Parietal lobe (tissue), 2 donors: ENCODE data around the gene DUSP12. TPM values are rescaled to one million over a fixed set of nuclear protein-coding genes. Genes with fewer than 3 reads are reported as not detected.

Experiments
- small RNA-seq: library from RNA; depleted of rRNA; stranded (forward); fragments of <200 nt; gene quantifications from one replicate; pipeline ENCODE3, GENCODE V24; 2014; ENCODE audit warnings: low replicate concordance
- total RNA-seq: library from RNA; depleted of rRNA; stranded (reverse); fragments of >200 nt; gene quantifications from one replicate; pipeline ENCODE4 v1.2.3, GENCODE V29; 2014

The DUSP12 gene
- total RNA-seq: 104 TPM

GRCh38 chr1:161749509-161750407, at the start of gene DUSP12:
DUSP12 (plus strand) TSS chr1:161749786; CDS start chr1:161749802, 16 bp downstream.

GRCh38 chr1:161706482-161707347, 42.9 kb upstream of the DUSP12 start, which contains the start of gene FCRLA:
FCRLA (plus strand) TSS chr1:161707229; CDS start chr1:161707265, 36 bp downstream.

GRCh38 chr1:161720956-161721737, 28.4 kb upstream of the DUSP12 start, which contains the start of gene FCRLB:
FCRLB (plus strand) TSS chr1:161721544; CDS start chr1:161722673, 1,129 bp downstream.

GRCh38 chr1:161766102-161766981, 16.8 kb downstream of the DUSP12 start, which contains the start of gene ATF6:
ATF6 (plus strand) TSS chr1:161766320; CDS start chr1:161766361, 41 bp downstream.

Small RNAs within 50 kb of the gene (small RNA-seq; reads per million reads assigned to genes)
- gene RN7SL466P: not detected

Other genes starting within 250 kb of the DUSP12 start
- gene FCGR2A, start 244.3 kb upstream of the DUSP12 start, total RNA-seq: 6.3 TPM
- 0.94 TPM for gene HSPA6, start 225.2 kb upstream of the DUSP12 start, total RNA-seq
- gene FCGR3A, start 200.0 kb upstream of the DUSP12 start, total RNA-seq: 4.1 TPM
- 0.63 TPM for gene FCGR3B, start 118.6 kb upstream of the DUSP12 start, total RNA-seq
- not detected for gene FCGR2B, start 86.6 kb upstream of the DUSP12 start, total RNA-seq
- gene FCRLA, start 42.6 kb upstream of the DUSP12 start, total RNA-seq: not detected
- gene FCRLB, start 28.2 kb upstream of the DUSP12 start, total RNA-seq: 1.9 TPM
- gene ATF6, start 16.5 kb downstream of the DUSP12 start, total RNA-seq: 29.4 TPM